NB4 (cell line): Measurements from ENCODE around the gene TNIP1.

Experiments used
- DNase-seq: peaks from one replicate; pipeline ENCODE4 v3.0.0; 2010; ENCODE audit warnings: low read depth
- H3K4me3 ChIP-seq: one replicate; pipeline ENCODE4 v1.5.1; 2011; ENCODE audit warnings: mild to moderate bottlenecking, low read depth, low read length, moderate library complexity
- CTCF ChIP-seq: IDR thresholded peaks from one replicate; pipeline ENCODE4 v1.5.1; 2012; ENCODE audit warnings: low read depth, low read length
- MAX ChIP-seq: IDR thresholded peaks from 2 replicates; pipeline ENCODE4 v1.6.1; 2011; ENCODE audit warnings: low read depth, low read length
- MYC ChIP-seq: IDR thresholded peaks from 2 replicates; pipeline ENCODE4 v1.6.1; 2011; ENCODE audit warnings: low read depth, low read length
- POLR2A ChIP-seq: IDR thresholded peaks from 2 replicates; pipeline ENCODE4 v1.6.1; 2011; ENCODE audit warnings: mild to moderate bottlenecking; ENCODE audit not compliant: insufficient read length; ENCODE audit errors: extremely low read depth

TNIP1 gene

GRCh38 chr5:151066920-151067319 lies 13.9 kb downstream of the TNIP1 start:
- H3K4me3 ChIP-seq = no peak overlapping the region
- TF ChIP-seq CTCF (no peak), MAX (no peak), MYC (no peak), POLR2A (no peak)
- no peak for DNase-seq

- no peak for DNase-seq
- TF ChIP-seq MAX (no peak), POLR2A (no peak), CTCF (no peak), MYC (no peak)
- H3K4me3 ChIP-seq = no peak overlapping the region
These were observed 15.2 kb downstream of the TNIP1 start for GRCh38 chr5:151065609-151066008.

GRCh38 chr5:151064916-151065499 lies 15.8 kb downstream of the TNIP1 start:
- no peak overlapping the region for H3K4me3 ChIP-seq
- TF ChIP-seq MYC = no peak
- TF ChIP-seq MAX = no peak
- TF ChIP-seq CTCF = no peak
- no peak for TF ChIP-seq POLR2A
- DNase-seq = no peak

GRCh38 chr5:151063142-151063989 lies 17.5 kb downstream of the TNIP1 start:
- TF ChIP-seq POLR2A = no peak
- no peak for TF ChIP-seq MAX
- TF ChIP-seq CTCF = no peak
- TF ChIP-seq MYC = no peak
- no peak overlapping the region for H3K4me3 ChIP-seq
- DNase-seq = peak; percentile 78

GRCh38 chr5:151062405-151063141 lies 18.3 kb downstream of the TNIP1 start:
- TF ChIP-seq MAX (no peak), CTCF (no peak), MYC (no peak), POLR2A (no peak)
- no peak overlapping the region for H3K4me3 ChIP-seq
- no peak for DNase-seq
